Measurements from ENCODE around the gene IL17RB.

DNA sequence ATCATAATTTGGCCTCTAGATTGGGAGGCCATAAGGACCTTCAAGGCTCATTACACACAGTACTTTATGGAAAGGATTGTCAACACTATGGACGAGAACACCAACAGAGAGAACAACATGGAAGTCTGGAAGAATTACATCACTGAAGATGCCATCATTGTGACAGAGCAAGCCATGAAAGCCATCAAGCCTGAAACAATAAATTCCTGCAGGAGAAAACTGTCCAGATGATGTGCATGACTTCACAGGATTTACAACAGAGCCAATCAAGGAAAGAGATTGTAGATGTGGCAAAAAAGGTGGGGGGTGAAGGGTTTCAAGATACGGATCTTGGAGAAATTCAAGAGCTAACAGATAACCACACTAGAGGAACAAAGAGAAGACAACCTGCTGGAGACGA lies 15.9 kb downstream of the IL17RB start:
- TF ChIP-seq, protein P1, sequence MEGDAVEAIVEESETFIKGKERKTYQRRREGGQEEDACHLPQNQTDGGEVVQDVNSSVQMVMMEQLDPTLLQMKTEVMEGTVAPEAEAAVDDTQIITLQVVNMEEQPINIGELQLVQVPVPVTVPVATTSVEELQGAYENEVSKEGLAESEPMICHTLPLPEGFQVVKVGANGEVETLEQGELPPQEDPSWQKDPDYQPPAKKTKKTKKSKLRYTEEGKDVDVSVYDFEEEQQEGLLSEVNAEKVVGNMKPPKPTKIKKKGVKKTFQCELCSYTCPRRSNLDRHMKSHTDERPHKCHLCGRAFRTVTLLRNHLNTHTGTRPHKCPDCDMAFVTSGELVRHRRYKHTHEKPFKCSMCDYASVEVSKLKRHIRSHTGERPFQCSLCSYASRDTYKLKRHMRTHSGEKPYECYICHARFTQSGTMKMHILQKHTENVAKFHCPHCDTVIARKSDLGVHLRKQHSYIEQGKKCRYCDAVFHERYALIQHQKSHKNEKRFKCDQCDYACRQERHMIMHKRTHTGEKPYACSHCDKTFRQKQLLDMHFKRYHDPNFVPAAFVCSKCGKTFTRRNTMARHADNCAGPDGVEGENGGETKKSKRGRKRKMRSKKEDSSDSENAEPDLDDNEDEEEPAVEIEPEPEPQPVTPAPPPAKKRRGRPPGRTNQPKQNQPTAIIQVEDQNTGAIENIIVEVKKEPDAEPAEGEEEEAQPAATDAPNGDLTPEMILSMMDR (IDR thresholded peaks at IDR 0.05) = no peak
- TF ChIP-seq POLR2A (IDR thresholded peaks at IDR 0.05; ENCODE audit: low read length) (no peak), EHMT2 (IDR thresholded peaks at IDR 0.05; ENCODE audit: low read depth) (no peak), SMC3 (IDR thresholded peaks at IDR 0.05) (no peak), CEBPB (IDR thresholded peaks at IDR 0.05) (no peak), ZC3H11A (IDR thresholded peaks at IDR 0.05) (no peak), TP53 (CRISPR knock-in tag; IDR thresholded peaks at IDR 0.05) (no peak), ESRRA (IDR thresholded peaks at IDR 0.05; ENCODE audit: borderline replicate concordance, low read length) (no peak), EP300 (IDR thresholded peaks at IDR 0.05) (no peak), HOXB5 (CRISPR knock-in tag; IDR thresholded peaks at IDR 0.05) (no peak), FOSB (CRISPR knock-in tag; IDR thresholded peaks at IDR 0.05) (no peak), CHD4 (IDR thresholded peaks at IDR 0.05; ENCODE audit: borderline replicate concordance) (no peak)
- TF ChIP-seq, protein P2, sequence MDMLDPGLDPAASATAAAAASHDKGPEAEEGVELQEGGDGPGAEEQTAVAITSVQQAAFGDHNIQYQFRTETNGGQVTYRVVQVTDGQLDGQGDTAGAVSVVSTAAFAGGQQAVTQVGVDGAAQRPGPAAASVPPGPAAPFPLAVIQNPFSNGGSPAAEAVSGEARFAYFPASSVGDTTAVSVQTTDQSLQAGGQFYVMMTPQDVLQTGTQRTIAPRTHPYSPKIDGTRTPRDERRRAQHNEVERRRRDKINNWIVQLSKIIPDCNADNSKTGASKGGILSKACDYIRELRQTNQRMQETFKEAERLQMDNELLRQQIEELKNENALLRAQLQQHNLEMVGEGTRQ (IDR thresholded peaks at IDR 0.05) = no peak
- TF ChIP-seq, protein P3, sequence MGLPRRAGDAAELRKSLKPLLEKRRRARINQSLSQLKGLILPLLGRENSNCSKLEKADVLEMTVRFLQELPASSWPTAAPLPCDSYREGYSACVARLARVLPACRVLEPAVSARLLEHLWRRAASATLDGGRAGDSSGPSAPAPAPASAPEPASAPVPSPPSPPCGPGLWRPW (IDR thresholded peaks at IDR 0.05) = no peak
